Esophagus squamous epithelium (tissue), 5 donors: Measurements from ENCODE around the gene BTBD8. TPM values are rescaled to one million over a fixed set of nuclear protein-coding genes. Genes with fewer than 3 reads are reported as not detected.

ENCODE experiments used
- DNase-seq: peaks from one replicate; lab custom pipeline; 2025; lab: John Stamatoyannopoulos, UW
- H3K27ac ChIP-seq, 4 donors: fragments of 200-600 bp; sonication (generic); one replicate each; pipeline ENCODE4 v1.5.1; 2016 to 2019; ENCODE audit warnings: mild to moderate bottlenecking in 1 of 4
- H3K27me3 ChIP-seq, 4 donors: fragments of 200-600 bp; sonication (generic); 1 replicate in 3 of 4; 2 replicates in 1 of 4; pipeline versions ENCODE4 v1.5.1 to v1.6.0; 2017 to 2021; ENCODE audit warnings: antibody characterized with exemption in 1 of 4
- H3K36me3 ChIP-seq, 3 donors: fragments of 200-600 bp; sonication (generic); one replicate each; pipeline ENCODE4 v1.5.1; 2016 to 2019
- H3K4me1 ChIP-seq, 3 donors: fragments of 200-600 bp; sonication (generic); one replicate each; pipeline ENCODE4 v1.5.1; 2017 to 2019
- H3K4me3 ChIP-seq, 4 donors: fragments of 200-600 bp; sonication (generic); 1 replicate in 3 of 4; 2 replicates in 1 of 4; pipeline ENCODE4 v1.5.1; 2016 to 2019; ENCODE audit warnings: mild to moderate bottlenecking in 2 of 4, moderate library complexity in 1 of 4
- H3K9me3 ChIP-seq, 3 donors: fragments of 200-600 bp; sonication (generic); one replicate each; pipeline ENCODE4 v1.5.1; 2016 to 2019
- CTCF ChIP-seq, 6 experiments: fragments of 450-650 bp in 4 of 6; fragments of 200-600 bp in 2 of 6; sonication (generic) in 2 of 6; IDR thresholded peaks; one replicate each; pipeline ENCODE4 v1.5.1; 2016 to 2019; ENCODE audit warnings: antibody characterized with exemption in 6 of 6, mild to moderate bottlenecking in 4 of 6, moderate library complexity in 4 of 6
- POLR2A ChIP-seq, 4 donors: fragments of 450-650 bp; IDR thresholded peaks; one replicate each; pipeline ENCODE4 v1.6.1; 2017; ENCODE audit warnings: antibody characterized with exemption in 4 of 4, mild to moderate bottlenecking in 4 of 4, moderate library complexity in 3 of 4
- WGBS, 2 donors: methylation state at CpG; one replicate each; pipeline ENCODE4 v1.1.5; 2018; 5-methylcytosine and 5-hydroxymethylcytosine counted together
- intact Hi-C: fragments of 100-400 bp; cut with DNase I; formaldehyde crosslinking; loops from one replicate; pipeline ENCODE4 v1.15.0; 2022
- total RNA-seq, 4 donors: library from RNA; depleted of rRNA; stranded (reverse); fragments of >200 nt; gene quantifications; one replicate each; pipeline ENCODE4 v1.1.0, GENCODE V29; 2016
- donor health status: DM: yes; HTN: yes; CAD: no.

The BTBD8 gene
- total RNA-seq, 4 donors from 2014 or later = 0.83 to 4.0 (median 2.7) TPM

- no peaks in the 10 kb centered on the region for H3K4me1 ChIP-seq
- H3K4me3 ChIP-seq = no peak overlapping the region
- DNase-seq = no peak
- intact Hi-C loops = no loop called here
- H3K27ac ChIP-seq = no peak overlapping the region
- H3K36me3 ChIP-seq = no peaks in the 10 kb centered on the region
- TF ChIP-seq CTCF (IDR thresholded peaks at IDR 0.05) (no peak), POLR2A (IDR thresholded peaks at IDR 0.05) (no peak)
- peaks cover 0 to under 1% (median 0%) of the 10 kb centered on the region in 3 donors for H3K9me3 ChIP-seq
- no peaks in the 10 kb centered on the region for H3K27me3 ChIP-seq
- 86 to 88% methylated on average over 5 of the region's 5 CpGs for WGBS, 2 donors
These were observed 11.5 kb downstream of the BTBD8 start for GRCh38 chr1:92091625-92092024.

- WGBS, 2 donors = 58 to 63% methylated on average over 2 of the region's 2 CpGs
- no peaks in the 10 kb centered on the region for H3K9me3 ChIP-seq
- intact Hi-C loops = no loop called here
These were observed 13.9 kb downstream of the BTBD8 start for GRCh38 chr1:92094090-92094489.

GRCh38 chr1:92094595-92094994 is 14.4 kb downstream of the BTBD8 start:
- 87 to 94% methylated on average over 1 of the region's 1 CpG for WGBS, 2 donors
- intact Hi-C loops = no loop called here
- no peak for DNase-seq

More at GRCh38 chr1:92094090-92094489, 13.9 kb downstream of the BTBD8 start:
- TF ChIP-seq CTCF (IDR thresholded peaks at IDR 0.05) (no peak), POLR2A (IDR thresholded peaks at IDR 0.05) (no peak)
- H3K27me3 ChIP-seq = no peaks in the 10 kb centered on the region
- H3K36me3 ChIP-seq = no peaks in the 10 kb centered on the region
- no peaks in the 10 kb centered on the region for H3K4me1 ChIP-seq
- H3K27ac ChIP-seq = no peak overlapping the region
- no peak for DNase-seq
- H3K4me3 ChIP-seq = no peak overlapping the region

GRCh38 chr1:92095874-92096273 is 15.7 kb downstream of the BTBD8 start:
- no peaks in the 10 kb centered on the region for H3K27me3 ChIP-seq
- H3K4me3 ChIP-seq = no peak overlapping the region
- no peak overlapping the region for H3K27ac ChIP-seq
- H3K9me3 ChIP-seq = no peaks in the 10 kb centered on the region
- WGBS, 2 donors = 85% methylated on average over 5 of the region's 5 CpGs
- TF ChIP-seq CTCF (IDR thresholded peaks at IDR 0.05) (no peak), POLR2A (IDR thresholded peaks at IDR 0.05) (no peak)
- intact Hi-C loops = no loop called here
- no peak for DNase-seq
- H3K36me3 ChIP-seq = no peaks in the 10 kb centered on the region
- H3K4me1 ChIP-seq = no peaks in the 10 kb centered on the region

More at GRCh38 chr1:92094595-92094994, 14.4 kb downstream of the BTBD8 start:
- Histone ChIP-seq H3K4me1 (no peaks in the 10 kb centered on the region), H3K36me3 (no peaks in the 10 kb centered on the region), H3K27me3 (no peaks in the 10 kb centered on the region), H3K4me3 (no peak overlapping the region), H3K27ac (no peak overlapping the region), H3K9me3 (no peaks in the 10 kb centered on the region)
- TF ChIP-seq POLR2A (IDR thresholded peaks at IDR 0.05) (no peak), CTCF (IDR thresholded peaks at IDR 0.05) (no peak)

- H3K27me3 ChIP-seq = no peaks in the 10 kb centered on the region
- H3K4me3 ChIP-seq = no peak overlapping the region
- intact Hi-C loops = no loop called here
- peaks cover 0 to 2% (median 0%) of the 10 kb centered on the region in 3 donors for H3K36me3 ChIP-seq
- no peak overlapping the region for H3K27ac ChIP-seq
- no peak for DNase-seq
- no peak for TF ChIP-seq CTCF (IDR thresholded peaks at IDR 0.05)
- no peaks in the 10 kb centered on the region for H3K4me1 ChIP-seq
- no peaks in the 10 kb centered on the region for H3K9me3 ChIP-seq
These were observed 16.2 kb downstream of the BTBD8 start for GRCh38 chr1:92096317-92096716.
